Adipocyte (in vitro differentiated cells): ENCODE data around the gene TBC1D5.
"Not testable (repeated sequence)": the region's sequence is repeated elsewhere in the genome, so short reads cannot be mapped to it uniquely, and the experiment has no call there.

Experiments used
- DNase-seq: peaks from one replicate; pipeline ENCODE4 v3.0.0-alpha.2; 2015; ENCODE audit warnings: low read depth
- H3K27me3 ChIP-seq: replicated peaks from 2 replicates; pipeline ENCODE4 v1.7.0; 2013; ENCODE audit warnings: mild to moderate bottlenecking, low read length, moderate library complexity; ENCODE audit not compliant: control insufficient read depth, insufficient read depth
- H3K36me3 ChIP-seq: 2 replicates; pipeline ENCODE4 v1.7.0; 2013; ENCODE audit warnings: low read length, mild to moderate bottlenecking, moderate library complexity; ENCODE audit not compliant: control insufficient read depth, insufficient read depth, severe bottlenecking
- H3K4me1 ChIP-seq: 2 replicates; pipeline ENCODE4 v1.7.0; 2013; ENCODE audit warnings: mild to moderate bottlenecking, low read length, moderate library complexity; ENCODE audit not compliant: control insufficient read depth, insufficient read depth
- H3K4me3 ChIP-seq: 2 replicates; pipeline ENCODE4 v1.7.0; 2013; ENCODE audit warnings: mild to moderate bottlenecking, low read length, moderate library complexity
- H3K9ac ChIP-seq: 2 replicates; pipeline ENCODE4 v1.7.0; 2013; ENCODE audit warnings: mild to moderate bottlenecking, low read length, moderate library complexity
- H3K9me3 ChIP-seq: 2 replicates; pipeline ENCODE4 v1.7.0; 2013; ENCODE audit warnings: mild to moderate bottlenecking, low read length, moderate library complexity; ENCODE audit not compliant: control insufficient read depth

TBC1D5 gene

GRCh38 chr3:17129556-17129955 lies 612.9 kb downstream of the TBC1D5 start:
- Histone ChIP-seq H3K9ac (no peak overlapping the region), H3K36me3 (no peaks in the 10 kb centered on the region), H3K9me3 (no peaks in the 10 kb centered on the region), H3K4me3 (no peak overlapping the region), H3K27me3 (no peaks in the 10 kb centered on the region), H3K4me1 (peaks cover 9% of the 10 kb centered on the region)
- no peak for DNase-seq

- H3K27me3 ChIP-seq, H3K9me3 ChIP-seq, H3K36me3 ChIP-seq, H3K9ac ChIP-seq, H3K4me3 ChIP-seq, DNase-seq, H3K4me1 ChIP-seq: not testable (repeated sequence)
These were observed 613.8 kb downstream of the TBC1D5 start for GRCh38 chr3:17128671-17129070.

GRCh38 chr3:17125738-17126442 lies 616.5 kb downstream of the TBC1D5 start:
- no peak overlapping the region for H3K9ac ChIP-seq
- H3K36me3 ChIP-seq: no peaks in the 10 kb centered on the region
- peaks cover 5% of the 10 kb centered on the region for H3K9me3 ChIP-seq

GRCh38 chr3:17122758-17123157 lies 619.7 kb downstream of the TBC1D5 start:
- Histone ChIP-seq H3K36me3 (no peaks in the 10 kb centered on the region), H3K9me3 (peaks cover 5% of the 10 kb centered on the region), H3K4me3 (no peak overlapping the region), H3K27me3 (no peaks in the 10 kb centered on the region), H3K9ac (no peak overlapping the region), H3K4me1 (no peaks in the 10 kb centered on the region)
- no peak for DNase-seq

More at GRCh38 chr3:17125738-17126442, 616.5 kb downstream of the TBC1D5 start:
- DNase-seq: no peak
- H3K4me1 ChIP-seq: no peaks in the 10 kb centered on the region
- no peak overlapping the region for H3K4me3 ChIP-seq
- H3K27me3 ChIP-seq: no peaks in the 10 kb centered on the region

GRCh38 chr3:17121336-17121735 lies 621.1 kb downstream of the TBC1D5 start:
- H3K4me3 ChIP-seq: no peak overlapping the region
- H3K27me3 ChIP-seq: no peaks in the 10 kb centered on the region
- no peaks in the 10 kb centered on the region for H3K4me1 ChIP-seq
- DNase-seq: no peak
- H3K9ac ChIP-seq: no peak overlapping the region
- no peaks in the 10 kb centered on the region for H3K36me3 ChIP-seq
- H3K9me3 ChIP-seq: peaks cover 5% of the 10 kb centered on the region

- H3K9ac ChIP-seq: no peak overlapping the region
- no peaks in the 10 kb centered on the region for H3K4me1 ChIP-seq
- no peak for DNase-seq
- H3K27me3 ChIP-seq: no peaks in the 10 kb centered on the region
- H3K36me3 ChIP-seq: no peaks in the 10 kb centered on the region
- H3K4me3 ChIP-seq: no peak overlapping the region
- H3K9me3 ChIP-seq: peaks cover 5% of the 10 kb centered on the region
These were observed 622.3 kb downstream of the TBC1D5 start for GRCh38 chr3:17120115-17120514.

- H3K9ac ChIP-seq: no peak overlapping the region
- no peak for DNase-seq
These were observed 623.0 kb downstream of the TBC1D5 start for GRCh38 chr3:17119201-17120072.

GRCh38 chr3:17118771-17119170 lies 623.7 kb downstream of the TBC1D5 start:
- no peak overlapping the region for H3K9ac ChIP-seq
- H3K9me3 ChIP-seq: peaks cover 5% of the 10 kb centered on the region
- DNase-seq: no peak
- H3K27me3 ChIP-seq: no peaks in the 10 kb centered on the region
- no peak overlapping the region for H3K4me3 ChIP-seq
- no peaks in the 10 kb centered on the region for H3K36me3 ChIP-seq
- no peaks in the 10 kb centered on the region for H3K4me1 ChIP-seq

More at GRCh38 chr3:17119201-17120072, 623.0 kb downstream of the TBC1D5 start:
- no peaks in the 10 kb centered on the region for H3K27me3 ChIP-seq
- H3K4me3 ChIP-seq: no peak overlapping the region
- H3K9me3 ChIP-seq: peaks cover 5% of the 10 kb centered on the region
- H3K36me3 ChIP-seq: no peaks in the 10 kb centered on the region
- no peaks in the 10 kb centered on the region for H3K4me1 ChIP-seq

GRCh38 chr3:17116007-17116600 lies 626.3 kb downstream of the TBC1D5 start:
- Histone ChIP-seq H3K36me3 (no peaks in the 10 kb centered on the region), H3K9ac (no peak overlapping the region), H3K27me3 (no peaks in the 10 kb centered on the region), H3K4me3 (no peak overlapping the region), H3K4me1 (no peaks in the 10 kb centered on the region), H3K9me3 (no peaks in the 10 kb centered on the region)
- no peak for DNase-seq

GRCh38 chr3:17115186-17115585 lies 627.2 kb downstream of the TBC1D5 start:
- DNase-seq: no peak
- no peaks in the 10 kb centered on the region for H3K9me3 ChIP-seq

GRCh38 chr3:17111586-17111985 lies 630.8 kb downstream of the TBC1D5 start:
- H3K9me3 ChIP-seq: no peaks in the 10 kb centered on the region
- no peak overlapping the region for H3K9ac ChIP-seq
- no peak overlapping the region for H3K4me3 ChIP-seq
- H3K36me3 ChIP-seq: no peaks in the 10 kb centered on the region
- no peak for DNase-seq
- no peaks in the 10 kb centered on the region for H3K27me3 ChIP-seq
- no peaks in the 10 kb centered on the region for H3K4me1 ChIP-seq

More at GRCh38 chr3:17115186-17115585, 627.2 kb downstream of the TBC1D5 start:
- no peaks in the 10 kb centered on the region for H3K27me3 ChIP-seq
- no peaks in the 10 kb centered on the region for H3K4me1 ChIP-seq
- no peak overlapping the region for H3K4me3 ChIP-seq
- no peaks in the 10 kb centered on the region for H3K36me3 ChIP-seq
- H3K9ac ChIP-seq: no peak overlapping the region
